Measurements from ENCODE around the gene TVP23A. TPM values are rescaled to one million over a fixed set of nuclear protein-coding genes. Genes with fewer than 3 reads are reported as not detected.

TVP23A gene
- total RNA-seq, 1 experiment from 2014 or later: 3.1 TPM

GRCh38 chr16:10740845-10741208 is 77.8 kb downstream of the TVP23A start:
- Mint-ChIP-seq H3K9me3 (no peaks in the 10 kb centered on the region; a peak in 1 of 5 replicates), H3K27me3 (ENCODE audit: low read depth) (no peaks in the 10 kb centered on the region), H3K27ac (no peak overlapping the region; a peak in 1 of 7 replicates), H3K4me3 (no peak overlapping the region), H3K4me1 (peaks cover 15 to 16% of the 10 kb centered on the region in 2 experiments), H3K36me3 (ENCODE audit: insufficient read depth in 1 of 3, low read depth in 3 of 3) (peaks cover 0 to 8% (median 0%) of the 10 kb centered on the region in 3 experiments; a peak in 3 of 7 replicates)
- no CpG with 5 or more reads among the region's 2 CpGs for WGBS (ENCODE audit: extremely low coverage, insufficient read length, low lambda C conversion rate)
- no peak overlapping the region for H2BK15ac ChIP-seq (ENCODE audit: low read depth, low read length)
- H3K56ac ChIP-seq (ENCODE audit: insufficient read length, low read depth, low read length): no peak overlapping the region
- H3K79me1 ChIP-seq (ENCODE audit: insufficient read depth, low read depth, low read length, poor library complexity, severe bottlenecking): no peaks in the 10 kb centered on the region
- H4K91ac ChIP-seq (ENCODE audit: insufficient read length, low read depth, low read length): no peak overlapping the region
- no peak overlapping the region for H3K23ac ChIP-seq (ENCODE audit: insufficient read length, low read depth, low read length)
- DNase-seq: no peak
- no peak overlapping the region for H2BK120ac ChIP-seq (ENCODE audit: low read depth, low read length, poor library complexity, severe bottlenecking)
- no peak for TF ChIP-seq CTCF (conservative IDR thresholded peaks at IDR 0.05)
- H3K27ac ChIP-seq (ENCODE audit: insufficient read length, low read depth, low read length): no peak overlapping the region
- no peak overlapping the region for H3K18ac ChIP-seq (ENCODE audit: insufficient read length, low read depth, low read length)
- H3K9ac ChIP-seq (ENCODE audit: extremely low read depth, insufficient read length, low read length): no peak overlapping the region
- H3K79me2 ChIP-seq (ENCODE audit: insufficient read depth, low read length): no peaks in the 10 kb centered on the region
- no peak overlapping the region for H2BK20ac ChIP-seq (ENCODE audit: low read depth, low read length, poor library complexity, severe bottlenecking)
- no peak overlapping the region for H2BK5ac ChIP-seq (ENCODE audit: insufficient read length, low read length)
- no peak overlapping the region for H3K14ac ChIP-seq (ENCODE audit: insufficient read depth, low read length)
- no peak overlapping the region for H3K4me2 ChIP-seq (ENCODE audit: insufficient read depth, insufficient read length, low read length)
- H3K27me3 ChIP-seq (ENCODE audit: insufficient read depth, low read length): no peaks in the 10 kb centered on the region
- H3K23me2 ChIP-seq (ENCODE audit: insufficient read length, low read depth, low read length, poor library complexity, severe bottlenecking): peaks cover 3% of the 10 kb centered on the region
- no peak overlapping the region for H2AK5ac ChIP-seq (ENCODE audit: insufficient read length, low read length)
- H3K4ac ChIP-seq (ENCODE audit: low read depth, low read length): no peak overlapping the region
- no peak overlapping the region for H4K8ac ChIP-seq (replicated peaks; ENCODE audit: insufficient read length, low read depth, low read length)
- H2AFZ ChIP-seq (ENCODE audit: low read length): no peak overlapping the region
- no peaks in the 10 kb centered on the region for H3K4me1 ChIP-seq (ENCODE audit: insufficient read depth, low read length)
- H2BK12ac ChIP-seq (ENCODE audit: insufficient read length, low read depth, low read length): no peak overlapping the region
- H4K5ac ChIP-seq (ENCODE audit: insufficient read length, low read depth, low read length): no peak overlapping the region
- H3K9me3 ChIP-seq (ENCODE audit: control insufficient read depth, low read depth, low read length): no peaks in the 10 kb centered on the region
- no peaks in the 10 kb centered on the region for H4K20me1 ChIP-seq (ENCODE audit: control insufficient read depth, insufficient read depth, insufficient read length)
- H3T11ph ChIP-seq (ENCODE audit: low read length): no peak overlapping the region
